Stimulated activated CD8-positive, alpha-beta memory T cell treated with anti-CD3 and anti-CD28 coated beads, Interleukin-15, amount 100 ng/mL, for 24 hours (primary cell): ENCODE measurements around the gene ASGR2.
"Not testable (repeated sequence)": the region's sequence is repeated elsewhere in the genome, so short reads cannot be mapped to it uniquely, and the experiment has no call there.

Experiments
- DNase-seq: peaks from one replicate; pipeline ENCODE4 v3.0.0-alpha.2; 2020; ENCODE audit warnings: low read depth

Gene ASGR2

GRCh38 chr17:7124923-7125322 is 10.3 kb upstream of the ASGR2 start:
- DNase-seq, result no peak

GRCh38 chr17:7123844-7124243 is 9.2 kb upstream of the ASGR2 start:
- DNase-seq, result no peak

- DNase-seq, result no peak
Measured at GRCh38 chr17:7122381-7122780, 7.8 kb upstream of the ASGR2 start.

- not testable (repeated sequence) for DNase-seq
Measured at GRCh38 chr17:7120635-7121034, 6.0 kb upstream of the ASGR2 start.

DNA sequence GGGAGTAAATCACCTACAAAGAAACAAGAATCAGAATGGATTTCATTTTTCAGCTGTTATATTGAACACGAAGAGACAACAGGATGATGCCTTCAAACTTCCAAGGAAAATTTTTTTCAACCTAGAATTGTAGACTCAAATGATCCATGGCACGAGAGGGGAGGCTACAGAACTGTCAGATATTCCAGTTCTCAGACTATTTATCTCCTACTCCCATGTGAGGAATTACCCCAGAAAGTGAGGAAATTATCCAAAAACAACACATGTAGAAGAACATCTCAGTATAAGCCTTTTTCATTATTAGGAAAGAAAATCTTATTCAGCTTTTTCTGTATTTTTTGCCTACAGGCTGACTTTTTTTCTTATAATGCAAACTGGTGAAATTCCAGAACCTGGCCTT is 5.5 kb upstream of the ASGR2 start:
- no peak for DNase-seq

DNA sequence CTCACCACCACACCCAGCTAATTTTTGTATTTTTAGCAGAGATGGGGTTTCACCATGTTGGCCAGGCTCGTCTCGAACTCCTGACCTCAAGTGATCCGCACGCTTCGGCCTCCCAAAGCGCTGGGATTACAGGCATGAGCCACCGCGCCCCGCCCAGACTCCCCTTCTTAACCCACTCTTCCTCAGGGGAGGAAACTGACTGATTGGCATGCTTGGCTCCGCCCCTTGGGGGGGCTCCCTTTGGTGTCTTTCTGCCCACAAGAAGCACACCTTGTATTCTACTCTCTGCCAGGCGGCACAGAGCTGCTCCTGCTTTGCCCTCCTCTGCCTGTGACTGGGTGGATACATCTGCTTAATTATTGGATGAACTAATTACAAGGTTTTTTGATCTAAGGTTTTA is 4.7 kb upstream of the ASGR2 start:
- DNase-seq, result no peak

DNA sequence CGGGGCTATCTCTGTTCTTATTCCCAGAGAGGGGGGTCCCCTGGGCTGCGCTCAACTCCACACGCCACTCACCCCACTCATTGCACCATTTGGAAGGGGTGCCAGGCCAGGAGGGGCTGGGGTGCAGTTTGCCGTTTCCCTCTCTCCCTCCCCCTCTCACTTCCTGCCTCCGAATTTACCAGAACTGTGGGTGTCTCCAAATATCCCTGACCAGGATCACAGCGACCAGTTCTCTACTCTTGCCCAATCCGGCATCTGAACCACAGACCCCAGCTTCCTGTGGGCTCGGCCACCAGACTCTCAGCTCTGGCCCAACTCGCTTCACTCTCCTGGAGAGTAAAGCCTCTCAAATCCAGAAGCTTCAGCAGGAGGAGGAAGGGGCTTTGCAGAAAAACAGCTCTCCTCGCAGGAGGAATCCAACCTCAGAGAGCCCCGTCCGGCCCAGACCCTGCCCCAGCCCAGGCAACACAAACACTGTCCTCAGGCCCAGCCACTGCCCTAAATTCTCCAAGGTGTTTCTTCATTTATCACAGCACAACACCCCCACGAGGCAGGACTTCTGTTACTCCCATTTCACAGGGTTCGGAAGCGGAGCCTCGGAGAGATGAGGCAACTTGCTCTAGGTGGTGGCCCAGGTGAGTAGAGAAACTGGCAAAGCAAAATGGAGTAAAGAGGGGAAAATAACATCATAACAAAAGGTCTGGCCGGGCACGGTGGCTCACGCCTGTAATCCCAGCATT is 423 bp upstream of the ASGR2 start:
- DNase-seq, result no peak

GRCh38 chr17:7113273-7114071 is 1.1 kb downstream of the ASGR2 start:
- DNase-seq, result no peak

DNA sequence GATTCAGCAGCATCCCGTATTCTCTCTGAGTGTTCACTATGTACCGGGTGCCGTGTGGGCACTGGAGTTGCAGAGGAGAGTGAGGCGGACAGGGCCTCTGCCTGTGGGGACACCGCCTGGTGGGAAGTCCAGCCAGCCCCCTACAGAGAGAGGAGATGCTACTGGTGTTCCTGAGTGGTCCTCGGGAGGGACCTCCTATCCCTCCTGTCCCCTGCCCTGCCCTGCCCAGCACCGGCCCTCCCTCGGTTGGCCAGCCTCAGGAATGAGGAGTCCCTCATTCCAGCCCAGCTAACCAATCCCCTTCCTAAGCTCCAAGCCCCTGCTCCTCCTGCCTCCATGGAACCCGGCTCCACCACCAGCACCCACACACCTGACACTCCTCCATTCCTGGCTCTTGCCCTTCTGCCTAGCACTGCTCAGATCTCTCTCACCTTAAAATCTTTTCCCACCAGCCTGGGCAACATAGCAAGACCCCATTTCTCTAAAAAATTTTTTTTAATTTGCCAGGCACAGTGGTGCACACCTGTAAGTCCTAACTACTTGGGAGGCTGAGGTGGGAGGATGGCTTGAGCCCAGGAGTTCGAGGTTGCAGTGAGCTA is 2.0 kb downstream of the ASGR2 start:
- DNase-seq, result no peak

DNA sequence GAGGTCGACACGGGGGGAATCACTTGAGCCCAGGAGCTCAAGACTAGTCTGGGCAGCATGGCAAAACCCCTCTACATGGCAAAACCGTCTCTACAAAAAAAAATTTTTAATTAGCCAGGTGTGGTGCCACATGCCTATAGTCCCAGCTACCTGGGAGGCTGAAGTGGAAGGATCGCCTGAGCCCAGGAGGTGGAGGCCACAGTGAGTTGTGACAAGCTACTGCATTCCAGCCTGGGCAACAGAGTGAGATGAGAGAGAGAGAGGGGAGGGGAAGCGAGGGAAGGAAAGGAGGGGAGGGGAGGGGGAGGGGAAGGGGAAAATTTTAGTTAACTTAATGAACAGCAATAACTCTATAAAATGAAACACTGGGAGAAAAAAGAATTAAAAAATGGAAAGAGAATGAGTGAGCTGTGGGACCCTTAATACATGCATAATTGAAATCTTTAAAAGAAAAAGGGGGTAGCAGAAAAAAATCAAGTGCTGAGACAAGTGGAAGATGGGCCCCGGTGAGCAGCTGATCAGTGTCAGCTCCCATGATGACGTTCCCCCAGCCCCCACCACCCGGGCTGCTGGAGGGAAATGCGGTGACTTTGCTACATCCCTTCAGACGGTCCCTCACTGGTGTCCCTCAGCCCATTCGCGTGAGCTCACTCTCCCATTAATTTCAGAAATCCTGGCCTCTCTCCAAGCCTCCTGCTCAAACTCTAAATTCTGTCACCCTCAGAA is 2.7 kb downstream of the ASGR2 start:
- no peak for DNase-seq

DNA sequence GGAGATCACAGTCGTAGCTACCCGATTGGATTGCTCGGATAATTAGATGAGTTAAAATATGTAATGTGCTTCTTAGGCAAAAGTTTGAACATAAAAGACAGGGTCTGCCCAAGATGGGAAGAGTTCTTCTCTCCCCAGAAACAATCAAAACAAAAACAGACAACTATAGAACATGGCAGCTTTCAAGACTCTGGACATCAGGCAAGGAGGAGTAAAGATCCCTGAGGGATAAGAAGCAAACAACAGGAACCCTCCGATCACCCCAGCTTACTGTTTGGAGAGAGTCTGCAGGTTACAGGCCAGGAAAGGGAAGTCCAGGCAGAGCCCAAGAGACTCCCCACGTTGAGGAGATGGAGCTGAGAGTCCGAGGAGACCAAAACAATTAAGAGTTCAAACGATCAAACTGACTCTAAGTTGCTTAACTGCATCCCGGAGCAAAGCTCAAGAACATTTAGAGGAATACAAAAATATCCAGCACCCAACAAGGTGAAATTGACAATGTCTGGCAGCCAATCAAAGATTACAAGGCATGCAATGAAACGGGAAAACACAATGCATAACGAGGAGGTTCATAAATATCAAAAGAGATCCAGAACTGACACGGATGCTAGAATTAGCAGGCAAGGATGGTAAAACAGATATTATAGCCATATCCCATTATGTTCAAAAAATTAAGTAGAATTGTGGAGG is 3.9 kb downstream of the ASGR2 start:
- no peak for DNase-seq

GRCh38 chr17:7109461-7110322 is 4.9 kb downstream of the ASGR2 start:
- no peak for DNase-seq

DNA sequence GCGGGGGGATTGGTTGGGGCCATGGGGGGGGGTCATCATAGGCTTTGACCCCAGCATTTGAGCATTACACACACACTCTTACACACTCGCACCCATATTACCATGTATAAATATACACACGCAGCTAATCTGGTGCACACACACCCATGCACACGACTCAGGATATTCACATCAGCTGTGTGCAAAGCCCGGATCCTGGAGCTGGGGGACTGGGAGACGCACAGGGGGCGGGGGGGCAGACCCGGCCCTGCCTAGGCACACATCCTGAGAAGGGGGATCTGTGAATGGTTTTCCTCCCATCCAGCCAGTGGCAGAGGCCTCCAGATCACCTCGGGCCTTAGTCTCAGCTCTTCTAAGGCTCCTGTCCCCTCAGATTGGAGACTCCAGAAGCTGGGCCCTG is 5.6 kb downstream of the ASGR2 start:
- DNase-seq, result no peak

DNA sequence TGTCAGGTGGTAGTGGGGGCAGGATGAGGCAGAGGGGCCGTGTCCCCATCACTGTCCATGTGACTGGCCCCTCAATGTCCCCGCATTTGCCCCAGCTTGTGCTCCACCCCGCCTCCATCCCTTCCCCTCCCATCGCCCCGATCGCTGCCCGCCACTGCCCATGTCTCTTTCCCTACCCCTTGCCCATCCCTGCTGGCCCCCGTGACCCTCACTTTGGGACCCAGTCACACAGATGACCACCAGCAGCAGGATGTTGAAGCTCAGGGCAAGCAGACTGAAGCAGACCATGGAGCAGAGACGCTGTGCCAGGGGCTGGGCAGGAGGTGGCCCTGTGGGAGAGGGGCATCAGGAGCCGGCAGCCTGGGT is 6.1 kb downstream of the ASGR2 start:
- no peak for DNase-seq

DNA sequence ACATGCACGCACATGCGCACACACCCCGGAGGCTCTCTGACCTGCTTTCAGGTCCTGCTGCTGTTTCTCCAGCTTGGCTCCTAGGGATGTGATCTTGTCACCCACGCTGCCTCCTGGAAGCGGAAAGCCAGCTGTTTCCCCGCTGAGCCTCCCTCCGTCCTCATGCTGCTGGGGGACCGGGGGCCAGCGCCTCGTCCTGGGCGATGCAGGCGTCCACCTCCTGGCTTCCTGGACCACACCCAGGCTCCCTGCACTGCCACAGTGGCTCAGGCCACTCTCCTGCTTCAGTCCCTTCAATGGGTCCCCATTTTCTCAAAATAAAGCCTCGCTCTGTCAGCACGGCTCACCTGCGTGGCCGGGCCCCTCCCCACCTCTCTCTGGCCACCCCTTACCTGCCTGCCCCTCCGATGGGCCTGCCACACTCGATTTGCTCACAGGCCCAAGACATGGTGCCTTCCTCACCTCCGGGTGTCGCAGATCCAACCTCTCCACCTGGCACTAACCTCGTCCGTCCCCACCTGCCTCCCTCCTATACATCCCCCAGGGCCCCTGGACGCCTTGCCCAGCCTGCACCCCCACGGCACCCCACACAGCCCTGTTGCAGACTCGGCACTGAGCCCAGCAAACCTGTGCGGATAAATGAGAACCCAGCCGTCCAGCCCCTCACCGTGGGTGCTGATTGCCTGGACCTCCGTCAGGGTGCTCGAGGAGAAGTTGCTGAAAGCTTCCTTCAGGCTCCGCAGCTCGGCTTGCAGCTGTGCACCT is 6.6 kb downstream of the ASGR2 start:
- no peak for DNase-seq

- DNase-seq, result no peak
Measured at GRCh38 chr17:7107012-7107754, 7.4 kb downstream of the ASGR2 start.

DNA sequence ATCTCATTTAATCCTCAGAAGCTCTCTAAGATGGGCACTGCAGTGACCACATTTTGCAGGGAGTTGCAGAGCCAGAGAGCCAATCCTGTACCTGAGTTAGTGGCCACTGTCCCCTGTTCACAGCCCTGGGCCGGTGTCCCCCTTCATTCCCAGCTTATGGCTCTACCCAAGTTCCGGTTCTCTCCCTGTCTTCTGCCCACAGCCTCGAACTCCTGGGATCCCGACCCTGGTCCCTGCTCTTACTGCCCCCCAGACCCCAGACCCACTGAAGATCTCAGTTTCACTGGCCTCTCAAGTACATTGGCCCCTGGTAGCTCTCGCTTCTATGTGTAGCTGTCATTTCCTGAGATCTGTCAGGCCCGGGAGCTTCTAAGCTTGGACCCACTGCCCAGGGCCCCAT is 12.2 kb downstream of the ASGR2 start:
- no peak for DNase-seq

GRCh38 chr17:7101531-7101930 is 13.1 kb downstream of the ASGR2 start:
- no peak for DNase-seq

DNA sequence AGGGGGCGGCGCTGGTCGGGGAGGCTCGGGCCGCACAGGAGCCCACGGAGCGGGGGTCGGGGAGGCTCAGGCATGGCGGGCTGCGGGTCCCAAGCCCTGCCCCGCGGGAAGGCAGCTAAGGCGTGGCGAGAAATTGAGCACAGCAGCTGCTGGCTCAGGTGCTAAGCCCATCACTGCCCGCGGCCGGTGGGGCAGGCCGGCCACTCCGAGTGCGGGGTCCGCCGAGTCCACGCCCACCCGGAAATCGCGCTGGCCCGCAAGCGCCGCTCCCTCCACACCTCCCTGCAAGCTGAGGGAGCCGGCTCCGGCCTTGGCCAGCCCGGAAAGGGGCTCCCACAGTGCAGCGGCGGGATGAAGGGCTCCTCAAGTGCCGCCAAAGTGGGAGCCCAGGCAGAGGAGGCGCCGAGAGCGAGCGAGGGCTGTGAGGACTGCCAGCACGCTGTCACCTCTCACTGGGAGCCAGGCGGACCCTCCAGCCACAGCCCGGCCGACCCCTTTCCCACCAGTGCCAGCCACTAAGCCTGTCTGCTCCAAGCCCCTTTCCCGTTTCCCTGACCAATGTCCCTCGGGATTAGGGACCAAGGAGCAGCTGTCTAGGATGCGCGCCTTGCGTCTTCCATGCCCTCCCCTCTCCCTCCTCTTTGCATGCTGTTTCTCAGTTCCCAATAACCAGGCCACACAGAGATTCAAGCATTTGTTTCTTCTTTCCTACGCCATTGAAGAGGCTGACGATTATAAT is 13.8 kb downstream of the ASGR2 start:
- DNase-seq, result not testable (repeated sequence)
